Endothelial cell (in vitro differentiated cells): Measurements from ENCODE around the gene ZNF649. TPM values are rescaled to one million over a fixed set of nuclear protein-coding genes. Genes with fewer than 3 reads are reported as not detected.
"Not testable (repeated sequence)": the region's sequence is repeated elsewhere in the genome, so short reads cannot be mapped to it uniquely, and the experiment has no call there.

ENCODE experiments used
- DNase-seq: peaks from one replicate; pipeline ENCODE4 v3.0.0; 2021; ENCODE audit warnings: low spot score
- H3K27ac Mint-ChIP-seq: one replicate; pipeline ENCODE4 v1.8.0; 2021; ENCODE audit warnings: mixed read lengths, inconsistent platforms; ENCODE audit not compliant: unreplicated experiment
- H3K27me3 Mint-ChIP-seq: one replicate; pipeline ENCODE4 v1.8.0; 2021; ENCODE audit warnings: mild to moderate bottlenecking, moderate library complexity, mixed read lengths, inconsistent platforms; ENCODE audit not compliant: unreplicated experiment
- H3K36me3 Mint-ChIP-seq: one replicate; pipeline ENCODE4 v1.8.0; 2021; ENCODE audit warnings: mild to moderate bottlenecking, low read depth, mixed read lengths, inconsistent platforms; ENCODE audit not compliant: unreplicated experiment
- H3K4me1 Mint-ChIP-seq: one replicate; pipeline ENCODE4 v1.8.0; 2021; ENCODE audit warnings: mild to moderate bottlenecking, mixed read lengths, inconsistent platforms; ENCODE audit not compliant: unreplicated experiment
- H3K4me3 Mint-ChIP-seq: one replicate; pipeline ENCODE4 v1.8.0; 2021; ENCODE audit warnings: mild to moderate bottlenecking, mixed read lengths, inconsistent platforms; ENCODE audit not compliant: unreplicated experiment
- H3K9me3 Mint-ChIP-seq: one replicate; pipeline ENCODE4 v1.8.0; 2021; ENCODE audit warnings: mixed read lengths, inconsistent platforms; ENCODE audit not compliant: unreplicated experiment
- total RNA-seq: library from RNA; stranded (reverse); fragmentation: NEBNext Ultra II Directional; extraction: Animal tissue kit (Norgen Biotek cat#: 25700); gene quantifications from one replicate; pipeline ENCODE4 v1.2.1, GENCODE V29; 2021; ENCODE audit not compliant: unreplicated experiment
- TF ChIP-seq, protein P1 (sequence below): fragments of 200-600 bp; sonication (generic); IDR thresholded peaks from one replicate; pipeline ENCODE4 v1.5.0; 2021; ENCODE audit warnings: antibody characterized with exemption; ENCODE audit not compliant: unreplicated experiment

ZNF649 gene
- total RNA-seq, 1 donor from 2014 or later: 17.2 TPM

DNA sequence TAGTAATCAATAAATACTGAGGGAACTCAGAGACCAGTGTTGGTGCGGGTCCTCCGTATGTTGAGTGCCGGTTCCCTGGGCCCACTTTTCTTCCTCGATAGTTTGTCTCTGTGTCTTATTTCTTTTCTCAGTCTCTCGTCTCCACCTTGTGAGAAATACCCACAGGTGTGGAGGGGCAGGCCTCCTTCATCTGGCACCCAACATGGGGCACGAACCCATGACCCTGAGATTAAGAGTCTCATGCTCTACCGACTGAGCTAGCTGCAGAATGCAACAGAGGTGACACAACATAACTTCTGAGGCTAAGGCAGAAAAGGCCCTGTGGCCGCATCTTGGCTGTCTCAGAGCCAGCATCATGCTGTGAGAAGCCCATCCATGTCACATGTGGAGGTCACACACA, 17.1 kb upstream of the ZNF649 start:
- peaks cover 10% of the 10 kb centered on the region for H3K27me3 Mint-ChIP-seq
- no peak overlapping the region for H3K27ac Mint-ChIP-seq
- DNase-seq: no peak
- H3K36me3 Mint-ChIP-seq: peaks cover 33% of the 10 kb centered on the region
- peaks cover 5% of the 10 kb centered on the region for H3K4me1 Mint-ChIP-seq
- H3K9me3 Mint-ChIP-seq: peaks cover 57% of the 10 kb centered on the region
- H3K4me3 Mint-ChIP-seq: peak overlapping the region; percentile 44
- TF ChIP-seq, protein P1, sequence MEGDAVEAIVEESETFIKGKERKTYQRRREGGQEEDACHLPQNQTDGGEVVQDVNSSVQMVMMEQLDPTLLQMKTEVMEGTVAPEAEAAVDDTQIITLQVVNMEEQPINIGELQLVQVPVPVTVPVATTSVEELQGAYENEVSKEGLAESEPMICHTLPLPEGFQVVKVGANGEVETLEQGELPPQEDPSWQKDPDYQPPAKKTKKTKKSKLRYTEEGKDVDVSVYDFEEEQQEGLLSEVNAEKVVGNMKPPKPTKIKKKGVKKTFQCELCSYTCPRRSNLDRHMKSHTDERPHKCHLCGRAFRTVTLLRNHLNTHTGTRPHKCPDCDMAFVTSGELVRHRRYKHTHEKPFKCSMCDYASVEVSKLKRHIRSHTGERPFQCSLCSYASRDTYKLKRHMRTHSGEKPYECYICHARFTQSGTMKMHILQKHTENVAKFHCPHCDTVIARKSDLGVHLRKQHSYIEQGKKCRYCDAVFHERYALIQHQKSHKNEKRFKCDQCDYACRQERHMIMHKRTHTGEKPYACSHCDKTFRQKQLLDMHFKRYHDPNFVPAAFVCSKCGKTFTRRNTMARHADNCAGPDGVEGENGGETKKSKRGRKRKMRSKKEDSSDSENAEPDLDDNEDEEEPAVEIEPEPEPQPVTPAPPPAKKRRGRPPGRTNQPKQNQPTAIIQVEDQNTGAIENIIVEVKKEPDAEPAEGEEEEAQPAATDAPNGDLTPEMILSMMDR: no peak

GRCh38 chr19:51919606-51920005, 14.8 kb upstream of the ZNF649 start:
- peaks cover 32% of the 10 kb centered on the region for H3K36me3 Mint-ChIP-seq
- TF ChIP-seq, protein P1: no peak
- no peak for DNase-seq
- H3K27ac Mint-ChIP-seq: no peak overlapping the region
- H3K4me1 Mint-ChIP-seq: no peaks in the 10 kb centered on the region
- H3K9me3 Mint-ChIP-seq: peaks cover 49% of the 10 kb centered on the region
- H3K4me3 Mint-ChIP-seq: no peak overlapping the region
- peaks cover 4% of the 10 kb centered on the region for H3K27me3 Mint-ChIP-seq

DNA sequence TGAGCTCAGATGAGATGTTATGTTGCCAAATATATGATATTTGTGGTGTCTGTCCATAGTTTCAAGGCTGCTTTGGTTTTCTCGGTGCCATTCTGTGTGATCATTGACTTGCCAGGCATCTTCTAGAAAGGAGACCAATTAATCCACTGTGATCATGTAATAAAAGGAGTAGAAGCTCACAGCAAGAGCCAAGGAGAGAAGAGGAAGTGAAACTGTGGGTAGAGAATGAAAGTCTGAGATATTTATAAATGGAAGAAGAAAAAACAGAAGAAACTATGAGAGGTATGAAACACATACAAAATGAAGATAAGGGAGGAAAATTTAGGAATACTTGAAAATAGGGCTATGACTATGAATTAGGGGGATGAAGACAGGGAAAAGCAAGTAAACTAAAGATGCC, 11.3 kb upstream of the ZNF649 start:
- TF ChIP-seq, protein P1: no peak
- Mint-ChIP-seq H3K36me3 (peaks cover 23% of the 10 kb centered on the region), H3K27me3 (no peaks in the 10 kb centered on the region), H3K4me1 (no peaks in the 10 kb centered on the region), H3K27ac (no peak overlapping the region), H3K9me3 (peaks cover 19% of the 10 kb centered on the region), H3K4me3 (no peak overlapping the region)
- DNase-seq: no peak

GRCh38 chr19:51915324-51915867, 10.6 kb upstream of the ZNF649 start:
- peaks cover 12% of the 10 kb centered on the region for H3K9me3 Mint-ChIP-seq
- peaks cover 17% of the 10 kb centered on the region for H3K36me3 Mint-ChIP-seq
- TF ChIP-seq, protein P1: no peak
- no peak overlapping the region for H3K27ac Mint-ChIP-seq
- DNase-seq: no peak
- H3K27me3 Mint-ChIP-seq: peaks cover 1% of the 10 kb centered on the region
- H3K4me1 Mint-ChIP-seq: no peaks in the 10 kb centered on the region
- no peak overlapping the region for H3K4me3 Mint-ChIP-seq

DNA sequence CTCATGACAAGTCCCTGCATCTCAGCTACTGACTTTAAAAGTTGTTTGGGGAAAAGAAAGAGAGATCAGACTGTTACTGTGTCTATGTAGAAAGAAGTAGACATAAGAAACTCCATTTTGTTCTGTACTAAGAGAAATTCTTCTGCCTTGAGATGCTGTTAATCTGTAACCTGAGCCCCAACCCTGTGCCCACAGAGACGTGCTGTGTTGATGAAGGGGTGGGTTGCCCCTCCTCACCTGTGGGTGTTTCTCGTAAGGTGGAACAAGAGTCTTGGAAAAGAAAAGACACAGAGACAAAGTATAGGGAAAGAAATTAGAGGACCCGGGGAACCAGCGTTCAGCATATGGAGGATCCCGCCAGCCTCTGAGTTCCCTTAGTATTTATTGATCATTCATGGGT, 3.2 kb upstream of the ZNF649 start:
- H3K36me3 Mint-ChIP-seq: peaks cover 18% of the 10 kb centered on the region
- peaks cover 16% of the 10 kb centered on the region for H3K9me3 Mint-ChIP-seq
- not testable (repeated sequence) for H3K27ac Mint-ChIP-seq, DNase-seq, H3K27me3 Mint-ChIP-seq, H3K4me3 Mint-ChIP-seq
- peaks cover 14% of the 10 kb centered on the region for H3K4me1 Mint-ChIP-seq

DNA sequence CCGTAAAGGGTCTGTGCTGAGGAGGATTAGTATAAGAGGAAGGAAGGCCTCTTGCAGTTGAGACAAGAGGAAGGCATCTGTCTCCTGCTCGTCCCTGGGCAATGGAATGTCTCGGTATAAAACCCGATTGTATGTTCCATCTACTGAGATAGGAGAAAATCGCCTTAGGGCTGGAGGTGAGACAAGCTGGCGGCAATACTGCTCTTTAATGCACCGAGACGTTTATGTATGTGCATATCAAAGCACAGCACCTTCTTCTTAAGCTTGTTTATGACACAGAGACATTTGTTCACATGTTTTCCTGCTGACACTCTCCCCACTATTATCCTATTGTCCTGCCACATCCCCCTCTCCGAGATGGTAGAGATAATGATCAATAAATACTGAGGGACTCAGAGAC, 1.3 kb upstream of the ZNF649 start:
- H3K9me3 Mint-ChIP-seq: peaks cover 16% of the 10 kb centered on the region
- DNase-seq, H3K27me3 Mint-ChIP-seq, H3K27ac Mint-ChIP-seq: not testable (repeated sequence)
- peak overlapping the region; percentile 45 for H3K4me3 Mint-ChIP-seq
- peaks cover 31% of the 10 kb centered on the region for H3K36me3 Mint-ChIP-seq
- peaks cover 18% of the 10 kb centered on the region for H3K4me1 Mint-ChIP-seq

GRCh38 chr19:51905639-51906038, 822 bp upstream of the ZNF649 start:
- not testable (repeated sequence) for H3K27me3 Mint-ChIP-seq, DNase-seq
- peaks cover 18% of the 10 kb centered on the region for H3K4me1 Mint-ChIP-seq
- peaks cover 20% of the 10 kb centered on the region for H3K9me3 Mint-ChIP-seq
- H3K4me3 Mint-ChIP-seq: peak overlapping the region; percentile 100
- peak overlapping the region; percentile 30 for H3K27ac Mint-ChIP-seq
- H3K36me3 Mint-ChIP-seq: peaks cover 35% of the 10 kb centered on the region
